Measurements from ENCODE around the gene MAP3K13.

DNA sequence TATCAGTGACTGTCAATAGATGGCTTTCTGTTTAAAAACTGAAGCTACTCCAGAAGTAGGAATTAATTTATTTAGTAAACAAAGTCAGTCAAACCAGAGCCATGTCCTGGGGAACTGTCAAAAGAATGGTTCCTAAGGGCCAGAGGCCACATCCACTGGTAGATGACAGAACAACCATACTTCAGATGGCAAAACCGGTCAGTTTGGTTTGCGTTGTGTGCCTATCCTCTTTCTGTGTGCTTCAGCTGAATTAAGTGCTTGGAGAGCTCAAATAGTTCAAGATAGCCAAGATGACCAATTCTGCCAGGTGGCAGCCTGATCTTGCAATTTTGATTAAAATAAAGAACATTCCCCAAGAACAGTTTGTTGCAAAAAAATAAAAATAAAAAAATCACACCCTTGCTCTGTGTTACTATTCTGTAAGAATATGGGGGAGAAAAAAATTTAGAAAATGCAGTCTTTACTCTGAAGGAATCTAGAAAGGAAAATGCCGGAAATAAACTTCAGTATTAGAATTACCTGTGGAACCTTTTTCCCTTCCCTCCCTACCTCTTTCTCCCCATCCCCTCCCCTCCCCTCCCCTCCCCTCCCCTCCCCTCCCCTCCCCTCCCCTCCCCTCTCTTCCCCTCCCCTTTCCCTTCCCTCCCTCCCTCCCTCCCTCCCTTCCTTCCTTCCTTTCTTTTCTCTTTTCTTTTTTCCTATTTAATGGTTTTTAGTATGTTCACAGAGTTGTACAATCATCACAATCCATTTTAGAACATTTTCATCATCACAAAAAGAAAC, 2.5 kb downstream of the MAP3K13 start:
- TF ChIP-seq CTCF (IDR thresholded peaks at IDR 0.05) (no peak), EP300 (IDR thresholded peaks at IDR 0.05) (no peak)

Data from ovary (tissue), 3 donors.